ENCODE measurements around the gene QPCT. TPM values are rescaled to one million over a fixed set of nuclear protein-coding genes. Genes with fewer than 3 reads are reported as not detected.
A peak's percentile ranks its signal among the peaks of the same experiment; 100 is the strongest.
"Not testable (repeated sequence)": the region's sequence is repeated elsewhere in the genome, so short reads cannot be mapped to it uniquely, and the experiment has no call there.

QPCT gene
- 7.1 and 10.8 TPM in 2 replicates for total RNA-seq (2014; rRNA removed; shearing (Covaris generic))

DNA sequence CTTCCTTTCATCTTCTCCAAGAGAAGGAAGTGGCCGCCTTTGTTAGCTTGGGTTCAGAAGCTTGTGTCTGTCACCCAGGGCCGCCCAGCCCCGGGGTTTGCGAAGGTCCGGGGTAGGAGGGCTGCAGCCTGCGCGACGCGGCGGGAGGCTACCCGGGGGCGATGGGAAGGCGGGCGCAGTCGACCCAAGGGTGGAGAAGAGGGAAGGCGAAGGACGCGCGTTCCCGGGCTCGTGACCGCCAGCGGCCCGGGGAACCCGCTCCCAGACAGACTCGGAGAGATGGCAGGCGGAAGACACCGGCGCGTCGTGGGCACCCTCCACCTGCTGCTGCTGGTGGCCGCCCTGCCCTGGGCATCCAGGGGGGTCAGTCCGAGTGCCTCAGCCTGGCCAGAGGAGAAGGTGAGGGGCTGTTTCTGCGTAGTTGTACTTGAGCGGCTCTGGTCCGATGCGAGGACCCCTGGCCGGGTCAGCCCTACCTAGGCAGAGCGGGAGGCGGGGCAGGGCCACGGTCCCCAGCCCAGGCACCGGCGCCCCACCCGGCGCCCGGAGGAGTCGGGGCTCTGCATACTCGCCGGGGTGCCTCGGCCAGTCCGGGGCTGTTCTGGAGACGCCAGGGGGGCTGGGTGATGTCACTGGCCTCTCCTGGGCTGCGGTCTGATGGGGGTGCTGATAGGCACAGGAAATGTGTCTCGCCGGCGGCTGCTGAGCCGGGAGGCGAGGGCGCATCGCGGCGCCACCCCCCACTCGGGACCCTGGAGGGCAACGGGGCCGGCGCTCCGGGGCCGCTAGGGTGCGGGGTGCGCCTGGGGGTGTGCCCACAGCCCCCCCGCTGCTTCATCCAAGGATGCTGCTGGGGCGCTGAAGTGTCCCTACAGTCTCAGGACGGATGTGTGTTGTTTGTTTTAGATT, at the start of gene QPCT:
QPCT (plus strand) TSS at position 178 of the 909 bp plus-strand sequence; CDS start at position 280, 102 bp downstream.
- no peaks in the 10 kb centered on the region for H3K27me3 ChIP-seq (replicated peaks)
- peak within 1 kb of the TSS; percentile 43; the same call in 1 of the 2 replicates for H3K27ac ChIP-seq
- H3K36me3 ChIP-seq = no peaks in the 10 kb centered on the region
- peak within 1 kb of the TSS; percentile 48 for H3K4me3 ChIP-seq
- DNase-seq (ENCODE audit: low read depth in 1 of 2, low spot score in 2 of 2) = peak; percentile 47 to 74
- peaks cover 21% of the 10 kb centered on the region for H3K4me1 ChIP-seq (replicated peaks)
- no peaks in the 10 kb centered on the region; the same call in 1 of the 2 replicates for H3K9me3 ChIP-seq (replicated peaks)

DNA sequence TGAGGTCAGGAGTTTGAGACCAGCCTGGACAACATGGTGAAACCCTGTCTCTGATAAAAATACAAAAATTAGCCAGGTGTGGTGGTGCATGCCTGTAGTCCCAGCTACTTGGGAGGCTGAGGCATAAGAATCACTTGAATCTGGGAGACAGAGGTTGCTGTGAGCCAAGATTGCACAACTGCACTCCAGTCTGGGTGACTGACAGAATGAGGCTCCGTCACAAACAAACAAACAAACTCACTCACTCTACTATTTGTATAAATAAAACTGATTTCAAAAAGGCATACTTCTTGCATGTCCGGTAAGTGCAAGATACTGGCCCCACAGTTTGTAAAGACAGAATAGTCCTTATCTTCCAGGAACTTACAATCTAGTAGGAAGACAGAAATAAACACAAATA, 49.6 kb upstream of the QPCT start:
- DNase-seq (ENCODE audit: low read depth in 1 of 2, low spot score in 2 of 2); H3K4me3 ChIP-seq; H3K4me1 ChIP-seq (replicated peaks); H3K9me3 ChIP-seq (replicated peaks); H3K27ac ChIP-seq; H3K27me3 ChIP-seq (replicated peaks): not testable (repeated sequence)
- H3K36me3 ChIP-seq = peaks cover 30% of the 10 kb centered on the region

DNA sequence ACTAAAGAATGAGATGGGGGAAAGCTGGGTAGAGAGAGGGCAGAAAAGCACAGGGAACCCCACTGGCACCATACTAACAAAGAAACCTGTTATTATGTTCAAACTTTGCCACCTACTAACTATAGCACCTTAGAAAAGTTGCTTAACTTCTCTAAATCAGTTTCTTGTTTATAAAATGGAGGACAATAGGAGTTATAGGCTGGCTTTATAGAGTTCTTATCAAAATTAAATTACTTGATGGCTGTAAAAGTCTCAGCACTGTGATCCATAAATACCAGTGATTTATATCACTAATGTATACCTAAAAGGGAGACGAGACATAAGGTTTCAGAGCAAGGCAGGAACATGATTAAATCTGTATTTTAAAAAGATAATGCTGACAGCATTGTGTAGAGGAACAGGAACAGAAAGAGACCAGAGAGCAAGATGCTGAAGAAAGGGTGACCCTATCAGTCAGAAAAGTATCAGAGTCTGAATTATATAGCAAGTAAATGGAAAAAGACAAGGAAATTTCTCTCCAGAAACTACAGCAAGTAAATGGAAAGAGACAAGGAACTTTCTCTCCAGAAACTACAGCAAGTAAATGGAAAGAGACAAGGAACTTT, 48.9 kb upstream of the QPCT start:
- H3K9me3 ChIP-seq (replicated peaks) = no peaks in the 10 kb centered on the region
- H3K4me3 ChIP-seq = no peak overlapping the region
- H3K27me3 ChIP-seq (replicated peaks) = no peaks in the 10 kb centered on the region
- no peaks in the 10 kb centered on the region for H3K4me1 ChIP-seq (replicated peaks)
- DNase-seq (ENCODE audit: low read depth in 1 of 2, low spot score in 2 of 2) = no peak
- H3K36me3 ChIP-seq = peaks cover 26% of the 10 kb centered on the region
- H3K27ac ChIP-seq = no peak overlapping the region

GRCh38 chr2:37297632-37298031, 46.8 kb upstream of the QPCT start:
- no peak for DNase-seq (ENCODE audit: low read depth in 1 of 2, low spot score in 2 of 2)
- no peaks in the 10 kb centered on the region for H3K9me3 ChIP-seq (replicated peaks)
- peaks cover 12% of the 10 kb centered on the region; the same call in 1 of the 2 replicates for H3K36me3 ChIP-seq
- H3K4me1 ChIP-seq (replicated peaks) = no peaks in the 10 kb centered on the region
- H3K27me3 ChIP-seq (replicated peaks) = no peaks in the 10 kb centered on the region
- H3K27ac ChIP-seq = no peak overlapping the region
- no peak overlapping the region for H3K4me3 ChIP-seq

GRCh38 chr2:37300146-37300545, 44.3 kb upstream of the QPCT start:
- H3K4me3 ChIP-seq = no peak overlapping the region

DNA sequence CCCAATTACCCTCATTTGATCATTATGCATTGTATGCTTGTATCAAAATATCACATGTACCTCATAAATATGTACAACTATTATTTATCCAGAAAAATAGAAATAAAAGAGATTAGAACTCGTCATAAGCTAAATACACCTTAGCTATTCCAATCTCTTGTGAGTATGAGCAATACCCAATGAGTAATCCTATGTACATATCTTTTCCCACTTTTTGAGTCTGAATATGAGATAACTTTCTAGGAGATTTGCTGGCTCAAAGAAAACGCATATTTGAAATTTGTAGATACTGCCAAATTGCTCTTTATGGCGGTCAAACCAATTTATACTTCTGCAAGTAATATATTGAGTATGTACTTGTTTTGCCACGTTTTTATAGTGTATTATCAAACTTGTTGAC, 43.9 kb upstream of the QPCT start:
- Histone ChIP-seq H3K36me3 (peaks cover 4% of the 10 kb centered on the region; the same call in 1 of the 2 replicates), H3K27me3 (replicated peaks) (no peaks in the 10 kb centered on the region), H3K27ac (no peak overlapping the region), H3K4me3 (no peak overlapping the region), H3K9me3 (replicated peaks) (no peaks in the 10 kb centered on the region), H3K4me1 (replicated peaks) (no peaks in the 10 kb centered on the region)
- DNase-seq (ENCODE audit: low read depth in 1 of 2, low spot score in 2 of 2) = no peak

More at GRCh38 chr2:37300146-37300545, 44.3 kb upstream of the QPCT start:
- H3K9me3 ChIP-seq (replicated peaks) = no peaks in the 10 kb centered on the region
- no peak overlapping the region for H3K27ac ChIP-seq
- no peaks in the 10 kb centered on the region for H3K4me1 ChIP-seq (replicated peaks)
- DNase-seq (ENCODE audit: low read depth in 1 of 2, low spot score in 2 of 2) = no peak
- no peaks in the 10 kb centered on the region for H3K27me3 ChIP-seq (replicated peaks)
- peaks cover 4% of the 10 kb centered on the region; the same call in 1 of the 2 replicates for H3K36me3 ChIP-seq

GRCh38 chr2:37301408-37301807, 43.0 kb upstream of the QPCT start:
- peaks cover 4% of the 10 kb centered on the region for H3K36me3 ChIP-seq
- H3K4me1 ChIP-seq (replicated peaks) = no peaks in the 10 kb centered on the region
- no peak for DNase-seq (ENCODE audit: low read depth in 1 of 2, low spot score in 2 of 2)

GRCh38 chr2:37302701-37303252, 41.7 kb upstream of the QPCT start:
- DNase-seq (ENCODE audit: low read depth in 1 of 2, low spot score in 2 of 2) = no peak
- H3K9me3 ChIP-seq (replicated peaks) = no peaks in the 10 kb centered on the region
- no peak overlapping the region for H3K4me3 ChIP-seq
- no peak overlapping the region for H3K27ac ChIP-seq
- no peaks in the 10 kb centered on the region for H3K4me1 ChIP-seq (replicated peaks)
- no peaks in the 10 kb centered on the region for H3K27me3 ChIP-seq (replicated peaks)
- H3K36me3 ChIP-seq = peaks cover 4% of the 10 kb centered on the region

More at GRCh38 chr2:37301408-37301807, 43.0 kb upstream of the QPCT start:
- Histone ChIP-seq H3K27me3 (replicated peaks) (no peaks in the 10 kb centered on the region), H3K27ac (no peak overlapping the region), H3K9me3 (replicated peaks) (no peaks in the 10 kb centered on the region), H3K4me3 (no peak overlapping the region)

GRCh38 chr2:37306024-37306423, 38.4 kb upstream of the QPCT start:
- no peak overlapping the region for H3K27ac ChIP-seq
- H3K9me3 ChIP-seq (replicated peaks) = no peaks in the 10 kb centered on the region
- H3K4me1 ChIP-seq (replicated peaks) = no peaks in the 10 kb centered on the region
- peaks cover 4% of the 10 kb centered on the region for H3K36me3 ChIP-seq
- H3K27me3 ChIP-seq (replicated peaks) = no peaks in the 10 kb centered on the region
- H3K4me3 ChIP-seq = no peak overlapping the region
- DNase-seq (ENCODE audit: low read depth in 1 of 2, low spot score in 2 of 2) = no peak

GRCh38 chr2:37307500-37307899, 36.9 kb upstream of the QPCT start:
- Histone ChIP-seq H3K9me3 (replicated peaks) (no peaks in the 10 kb centered on the region), H3K27me3 (replicated peaks) (no peaks in the 10 kb centered on the region), H3K27ac (no peak overlapping the region)

GRCh38 chr2:37315364-37315763, 29.1 kb upstream of the QPCT start:
- peaks cover 4% of the 10 kb centered on the region; the same call in 1 of the 2 replicates for H3K4me1 ChIP-seq (replicated peaks)
- H3K36me3 ChIP-seq = peaks cover 41% of the 10 kb centered on the region
- no peak overlapping the region for H3K27ac ChIP-seq
- H3K9me3 ChIP-seq (replicated peaks) = no peaks in the 10 kb centered on the region
- no peak for DNase-seq (ENCODE audit: low read depth in 1 of 2, low spot score in 2 of 2)
- H3K4me3 ChIP-seq = no peak overlapping the region
- no peaks in the 10 kb centered on the region for H3K27me3 ChIP-seq (replicated peaks)

More at GRCh38 chr2:37307500-37307899, 36.9 kb upstream of the QPCT start:
- H3K4me1 ChIP-seq (replicated peaks) = no peaks in the 10 kb centered on the region
- no peak overlapping the region for H3K4me3 ChIP-seq
- no peak for DNase-seq (ENCODE audit: low read depth in 1 of 2, low spot score in 2 of 2)
- H3K36me3 ChIP-seq = peaks cover 4% of the 10 kb centered on the region

GRCh38 chr2:37316181-37316580, 28.2 kb upstream of the QPCT start:
- Histone ChIP-seq H3K27ac (no peak overlapping the region), H3K4me3 (no peak overlapping the region), H3K27me3 (replicated peaks) (no peaks in the 10 kb centered on the region), H3K9me3 (replicated peaks) (no peaks in the 10 kb centered on the region), H3K36me3 (peaks cover 44% of the 10 kb centered on the region), H3K4me1 (replicated peaks) (peaks cover 4% of the 10 kb centered on the region; the same call in 1 of the 2 replicates)
- DNase-seq (ENCODE audit: low read depth in 1 of 2, low spot score in 2 of 2) = no peak

DNA sequence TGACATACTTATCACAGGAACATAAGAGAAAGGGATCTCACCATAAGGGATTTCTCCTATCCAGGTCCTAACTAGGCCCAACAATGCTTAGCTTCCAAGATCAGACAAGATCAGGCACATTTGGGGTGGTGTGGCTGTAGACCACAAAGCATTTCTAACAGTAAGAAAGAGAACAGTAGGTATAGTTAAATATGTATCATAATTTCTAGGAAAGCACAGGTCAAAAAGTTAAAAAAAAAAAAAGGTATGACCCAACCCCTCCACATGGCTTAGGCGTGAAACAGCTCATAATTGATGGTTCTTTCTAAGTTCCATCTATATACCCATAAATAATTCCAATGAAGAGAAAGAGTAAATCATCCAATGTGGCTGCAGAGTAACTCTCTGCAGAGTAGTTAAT, 26.7 kb upstream of the QPCT start:
- Histone ChIP-seq H3K9me3 (replicated peaks) (no peaks in the 10 kb centered on the region), H3K4me1 (replicated peaks) (peaks cover 17% of the 10 kb centered on the region), H3K27ac (no peak overlapping the region), H3K27me3 (replicated peaks) (no peaks in the 10 kb centered on the region), H3K4me3 (no peak overlapping the region), H3K36me3 (peaks cover 57% of the 10 kb centered on the region)
- no peak for DNase-seq (ENCODE audit: low read depth in 1 of 2, low spot score in 2 of 2)

GRCh38 chr2:37318401-37318800, 26.0 kb upstream of the QPCT start:
- Histone ChIP-seq H3K4me3 (no peak overlapping the region), H3K4me1 (replicated peaks) (peaks cover 17% of the 10 kb centered on the region), H3K27ac (no peak overlapping the region), H3K36me3 (peaks cover 62% of the 10 kb centered on the region), H3K9me3 (replicated peaks) (no peaks in the 10 kb centered on the region), H3K27me3 (replicated peaks) (no peaks in the 10 kb centered on the region)
- no peak for DNase-seq (ENCODE audit: low read depth in 1 of 2, low spot score in 2 of 2)

All from SJSA1 (cell line).